B cell (primary cell): ENCODE results near the gene MAGEA2. TPM values are rescaled to one million over a fixed set of nuclear protein-coding genes. Genes with fewer than 3 reads are reported as not detected.
"Not testable (repeated sequence)": the region's sequence is repeated elsewhere in the genome, so short reads cannot be mapped to it uniquely, and the experiment has no call there.

Experiments used
- ATAC-seq: fragments of 200-7000 bp; cut with Tn5 transposase; one replicate; pipeline ENCODE4 v1.10.0; 2021; ENCODE audit warnings: low read depth, mild to moderate bottlenecking, moderate number of reproducible peaks, moderate library complexity
- CTCF ChIA-PET: fragments of 350-600 bp; sonication (Branson Sonifier 250); formaldehyde crosslinking; loops from one replicate; lab custom pipeline; 2021; ENCODE audit warnings: antibody characterized with exemption, inconsistent platforms; lab: Charles Lee
- POLR2A ChIA-PET: fragments of 350-600 bp; sonication (Branson Sonifier 250); formaldehyde crosslinking; loops from one replicate; lab custom pipeline; 2021; ENCODE audit warnings: antibody characterized with exemption; lab: Charles Lee
- DNase-seq: peaks from one replicate; pipeline ENCODE4 v3.0.0; 2013
- H2AFZ ChIP-seq: 2 replicates; pipeline ENCODE4 v1.6.1; 2012; ENCODE audit warnings: mild to moderate bottlenecking, low read depth, low read length; ENCODE audit not compliant: insufficient read depth, poor library complexity, severe bottlenecking
- H3K27ac ChIP-seq, 2 donors: 1 replicate in 1 of 2; 2 replicates in 1 of 2; pipeline ENCODE4 v1.5.1; 2012 to 2013; ENCODE audit warnings: low read length in 2 of 2, mild to moderate bottlenecking in 2 of 2, moderate library complexity in 1 of 2
- H3K27me3 ChIP-seq, 4 experiments: fragments of 200-600 bp in 1 of 4; sonication (generic) in 1 of 4; replicated peaks in 1 of 4; 1 replicate in 2 of 4; 2 replicates in 2 of 4; pipeline versions ENCODE4 v1.6.1 to v1.7.0; 2013 to 2016; ENCODE audit warnings: low read length in 3 of 4, mild to moderate bottlenecking in 2 of 4, mixed read lengths in 1 of 4, moderate library complexity in 1 of 4; ENCODE audit not compliant: insufficient read depth in 4 of 4, control insufficient read depth in 3 of 4; ENCODE audit errors: control extremely low read depth in 1 of 4
- H3K36me3 ChIP-seq, 2 experiments: replicated peaks in 1 of 2; 1 replicate in 1 of 2; 2 replicates in 1 of 2; pipeline versions ENCODE4 v1.6.1 to v1.7.1; 2013; ENCODE audit warnings: low read length in 1 of 2; ENCODE audit not compliant: insufficient read depth in 2 of 2, control insufficient read depth in 1 of 2; ENCODE audit errors: control extremely low read depth in 1 of 2, extremely low read depth in 1 of 2
- H3K4me1 ChIP-seq, 2 donors: fragments of 200-600 bp in 1 of 2; sonication (generic) in 1 of 2; 1 replicate in 1 of 2; 2 replicates in 1 of 2; pipeline versions ENCODE4 v1.5.1 to v1.6.1; 2013 to 2017; ENCODE audit warnings: low read length in 2 of 2; ENCODE audit not compliant: control insufficient read depth in 2 of 2, insufficient read depth in 2 of 2
- H3K4me2 ChIP-seq: replicated peaks from 2 replicates; pipeline ENCODE3; 2012; ENCODE audit warnings: mild to moderate bottlenecking, low read depth, low read length; ENCODE audit not compliant: poor library complexity, severe bottlenecking
- H3K4me3 ChIP-seq, 5 experiments: fragments of 200-600 bp in 1 of 5; sonication (generic) in 1 of 5; 1 replicate in 3 of 5; 2 replicates in 2 of 5; pipeline versions ENCODE4 v1.5.1 to v1.7.0; 2011 to 2016; ENCODE audit warnings: low read length in 4 of 5, mild to moderate bottlenecking in 4 of 5, low read depth in 2 of 5, control low read depth in 1 of 5, moderate library complexity in 1 of 5; ENCODE audit not compliant: insufficient read depth in 1 of 5; ENCODE audit errors: control extremely low read depth in 1 of 5, extremely low read depth in 1 of 5
- H3K79me2 ChIP-seq: fragments of 200-600 bp; sonication (generic); one replicate; pipeline ENCODE4 v1.6.0; 2016; ENCODE audit warnings: low read length; ENCODE audit not compliant: control insufficient read depth, insufficient read depth
- H3K9ac ChIP-seq: fragments of 200-600 bp; sonication (generic); 2 replicates; pipeline ENCODE4 v1.6.1; 2017; ENCODE audit warnings: mild to moderate bottlenecking, low read length, moderate library complexity
- H3K9me3 ChIP-seq, 3 donors: one replicate each; pipeline versions ENCODE4 v1.6.1 to v1.7.1; 2013; ENCODE audit warnings: low read length in 2 of 3; ENCODE audit not compliant: control insufficient read depth in 2 of 3, insufficient read depth in 1 of 3; ENCODE audit errors: control extremely low read depth in 1 of 3
- H4K20me1 ChIP-seq: 2 replicates; pipeline ENCODE4 v1.6.0; 2012; ENCODE audit warnings: mild to moderate bottlenecking, low read length; ENCODE audit not compliant: insufficient read depth, control insufficient read depth, poor library complexity, severe bottlenecking
- H3K27ac Mint-ChIP-seq: one replicate; pipeline ENCODE4 v1.8.0; 2021; ENCODE audit warnings: mixed read lengths
- H3K27me3 Mint-ChIP-seq: one replicate; pipeline ENCODE4 v1.8.0; 2021; ENCODE audit warnings: mixed read lengths
- H3K4me1 Mint-ChIP-seq: one replicate; pipeline ENCODE4 v1.8.0; 2021; ENCODE audit warnings: mixed read lengths
- H3K4me3 Mint-ChIP-seq: one replicate; pipeline ENCODE4 v1.8.0; 2021; ENCODE audit warnings: mixed read lengths
- H3K9me3 Mint-ChIP-seq: one replicate; pipeline ENCODE4 v1.8.0; 2022; ENCODE audit warnings: mixed read lengths; ENCODE audit not compliant: insufficient read depth
- WGBS: methylation state at CpG from one replicate; pipeline ENCODE4 v1.1.5; 2013; ENCODE audit warnings: missing lambda C conversion rate; ENCODE audit not compliant: insufficient coverage; 5-methylcytosine and 5-hydroxymethylcytosine counted together
- intact Hi-C: fragments of 100-400 bp; cut with micrococcal nuclease; formaldehyde crosslinking; loops from one replicate; pipeline ENCODE4 v1.10.0; 2022
- polyA plus RNA-seq: library from polyadenylated mRNA; depleted of rRNA; stranded (reverse); fragments of >200 nt; gene quantifications from 2 replicates; pipeline ENCODE4 v1.2.3, GENCODE V29; 2012
- total RNA-seq, 2 donors: library from RNA; stranded (reverse); fragments of 120-200 nt in 1 of 2; gene quantifications; 1 replicate in 1 of 2; 2 replicates in 1 of 2; pipeline versions ENCODE4 v1.2.3 to v1.2.4, GENCODE V29; 2013 to 2022

The MAGEA2 gene
- total and polyA plus RNA-seq, 2 donors (not counting 1 experiment from before 2014, with no cell fraction given): not detected

GRCh38 chrX:152713195-152713594, 40.4 kb downstream of the MAGEA2 start:
- H3K4me1 Mint-ChIP-seq, H3K4me2 ChIP-seq, DNase-seq, ATAC-seq, H2AFZ ChIP-seq, H4K20me1 ChIP-seq, H3K9me3 Mint-ChIP-seq, H3K9ac ChIP-seq, H3K36me3 ChIP-seq, H3K27ac ChIP-seq, POLR2A ChIA-PET, H3K4me3 ChIP-seq, H3K27ac Mint-ChIP-seq, H3K27me3 ChIP-seq, CTCF ChIA-PET, H3K9me3 ChIP-seq, intact Hi-C loops, H3K79me2 ChIP-seq, H3K4me1 ChIP-seq, H3K27me3 Mint-ChIP-seq, H3K4me3 Mint-ChIP-seq: not testable (repeated sequence)
- no CpG with 5 or more reads among the region's 5 CpGs for WGBS

GRCh38 chrX:152709173-152709572, 44.5 kb downstream of the MAGEA2 start, which contains the start of gene CSAG2:
TSS of gene CSAG2 (minus strand) at chrX:152709273. CDS start at chrX:152709112, 161 bp downstream.
- DNase-seq, H3K79me2 ChIP-seq, H4K20me1 ChIP-seq, H2AFZ ChIP-seq, H3K9me3 Mint-ChIP-seq, H3K9ac ChIP-seq, H3K4me3 Mint-ChIP-seq, H3K27me3 Mint-ChIP-seq, H3K27ac ChIP-seq, H3K27ac Mint-ChIP-seq, H3K4me1 ChIP-seq, POLR2A ChIA-PET, H3K9me3 ChIP-seq, ATAC-seq, H3K4me2 ChIP-seq, H3K27me3 ChIP-seq, H3K4me1 Mint-ChIP-seq, CTCF ChIA-PET, H3K36me3 ChIP-seq, H3K4me3 ChIP-seq, intact Hi-C loops: not testable (repeated sequence)
- WGBS: no CpG with 5 or more reads among the region's 2 CpGs

GRCh38 chrX:152706500-152706899, 47.1 kb downstream of the MAGEA2 start:
- H3K9ac ChIP-seq, H3K9me3 ChIP-seq, H3K27ac Mint-ChIP-seq, H3K4me1 ChIP-seq, H3K4me3 ChIP-seq, H3K36me3 ChIP-seq, ATAC-seq, H2AFZ ChIP-seq, H3K4me1 Mint-ChIP-seq, H3K27ac ChIP-seq, intact Hi-C loops, H3K9me3 Mint-ChIP-seq, DNase-seq, H3K4me2 ChIP-seq, H3K4me3 Mint-ChIP-seq, H3K27me3 ChIP-seq, CTCF ChIA-PET, H3K27me3 Mint-ChIP-seq, H4K20me1 ChIP-seq, H3K79me2 ChIP-seq, POLR2A ChIA-PET: not testable (repeated sequence)
- WGBS: 86% methylated on average over 1 of the region's 7 CpGs

GRCh38 chrX:152700390-152700789, 53.3 kb downstream of the MAGEA2 start:
- intact Hi-C loops: not testable (repeated sequence)

More at GRCh38 chrX:152700390-152700789, 53.3 kb downstream of the MAGEA2 start:
- H3K27me3 ChIP-seq, H3K4me1 Mint-ChIP-seq, H3K27ac ChIP-seq, H3K27ac Mint-ChIP-seq, H2AFZ ChIP-seq, POLR2A ChIA-PET, H3K4me1 ChIP-seq, H4K20me1 ChIP-seq, ATAC-seq, H3K4me3 ChIP-seq, DNase-seq, H3K4me3 Mint-ChIP-seq, H3K9ac ChIP-seq, CTCF ChIA-PET, H3K9me3 Mint-ChIP-seq, H3K9me3 ChIP-seq, H3K36me3 ChIP-seq, H3K79me2 ChIP-seq, H3K27me3 Mint-ChIP-seq, H3K4me2 ChIP-seq: not testable (repeated sequence)
- no CpG with 5 or more reads among the region's 5 CpGs for WGBS
